RCC 7860 (cell line): ENCODE data around the gene PUS7.
"Not testable (repeated sequence)": the region's sequence is repeated elsewhere in the genome, so short reads cannot be mapped to it uniquely, and the experiment has no call there.

Experiments used
- DNase-seq: peaks from one replicate; pipeline ENCODE4 v3.0.0-alpha.2; 2015; ENCODE audit warnings: low spot score
- FAIRE-seq: peaks from 2 replicates; lab custom pipeline; 2012; peaks lifted over from hg19 to GRCh38; lab: Jason Lieb, UNC

Gene PUS7

DNA sequence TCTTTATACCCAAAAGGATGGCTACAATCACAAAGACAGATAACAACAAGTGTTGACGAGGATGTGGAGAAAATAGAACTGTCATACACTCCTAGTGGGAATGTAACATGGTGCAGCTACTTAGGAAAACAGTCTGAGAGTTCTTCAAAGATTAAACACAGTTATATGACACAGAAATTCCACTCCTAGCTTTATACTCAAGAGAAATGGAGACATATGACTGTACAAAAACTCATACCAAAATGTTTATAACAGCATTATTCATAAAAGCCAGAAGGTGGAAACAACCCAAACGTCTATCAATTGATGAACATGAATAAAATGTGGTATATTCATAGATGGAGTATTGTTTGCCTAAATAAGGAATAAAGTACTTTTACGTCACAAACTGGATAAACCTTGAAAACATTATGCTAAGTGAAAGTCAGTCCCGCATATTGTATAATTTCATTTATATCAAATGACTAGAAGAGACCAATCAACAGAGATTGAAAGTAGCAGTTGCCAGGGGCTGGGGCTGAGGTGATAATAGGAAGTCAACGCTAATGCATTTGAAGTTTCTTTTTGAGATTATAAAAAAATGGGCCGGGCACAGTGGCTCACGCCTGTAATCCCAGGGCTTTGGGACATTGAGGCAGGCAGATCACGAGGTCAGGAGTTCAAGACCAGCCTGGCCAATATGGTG is 71.8 kb downstream of the PUS7 start:
- DNase-seq (no peak), FAIRE-seq (no peak)

DNA sequence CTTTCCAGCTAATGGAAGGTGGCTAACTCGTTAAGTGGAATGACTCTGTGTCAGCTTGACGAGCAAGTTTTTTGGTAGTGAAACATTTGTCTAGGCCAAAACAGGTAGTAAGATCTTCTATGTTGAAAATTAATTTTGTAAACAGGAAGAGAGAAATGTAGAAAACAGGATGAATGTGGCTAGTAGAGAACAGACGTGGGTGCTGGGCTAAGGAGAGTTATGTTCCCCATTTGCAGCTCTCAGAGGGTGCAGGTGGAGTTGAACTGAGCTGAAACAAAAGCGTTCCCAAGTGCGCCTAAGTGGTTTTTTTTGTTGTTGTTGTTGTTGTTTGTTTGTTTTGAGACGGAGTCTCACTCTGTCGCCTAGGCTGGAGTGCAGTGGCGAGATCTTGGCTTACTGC is 73.9 kb downstream of the PUS7 start:
- FAIRE-seq (no peak), DNase-seq (no peak)

GRCh38 chr7:105444342-105444987 is 77.6 kb downstream of the PUS7 start:
- no peak for DNase-seq
- no peak for FAIRE-seq

DNA sequence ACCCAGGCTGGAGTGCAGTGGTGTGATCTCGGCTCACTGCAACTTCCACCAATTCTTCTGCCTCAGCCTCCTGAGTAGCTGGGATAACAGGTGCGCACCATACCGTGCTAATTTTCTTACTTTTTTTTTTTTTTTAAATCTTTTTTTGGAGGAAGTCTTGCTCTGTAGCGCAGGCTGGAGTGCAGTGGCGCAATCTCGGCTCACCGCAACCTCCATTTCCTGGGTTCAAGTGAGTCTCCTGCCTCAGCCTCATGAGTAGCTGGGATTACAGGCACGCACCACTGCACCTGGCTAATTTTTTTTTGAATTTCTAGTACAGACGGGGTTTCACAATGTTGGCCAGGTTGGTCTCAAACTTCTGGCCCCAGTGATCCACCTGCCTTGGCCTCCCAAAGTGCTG is 79.9 kb downstream of the PUS7 start:
- DNase-seq, FAIRE-seq: not testable (repeated sequence)

DNA sequence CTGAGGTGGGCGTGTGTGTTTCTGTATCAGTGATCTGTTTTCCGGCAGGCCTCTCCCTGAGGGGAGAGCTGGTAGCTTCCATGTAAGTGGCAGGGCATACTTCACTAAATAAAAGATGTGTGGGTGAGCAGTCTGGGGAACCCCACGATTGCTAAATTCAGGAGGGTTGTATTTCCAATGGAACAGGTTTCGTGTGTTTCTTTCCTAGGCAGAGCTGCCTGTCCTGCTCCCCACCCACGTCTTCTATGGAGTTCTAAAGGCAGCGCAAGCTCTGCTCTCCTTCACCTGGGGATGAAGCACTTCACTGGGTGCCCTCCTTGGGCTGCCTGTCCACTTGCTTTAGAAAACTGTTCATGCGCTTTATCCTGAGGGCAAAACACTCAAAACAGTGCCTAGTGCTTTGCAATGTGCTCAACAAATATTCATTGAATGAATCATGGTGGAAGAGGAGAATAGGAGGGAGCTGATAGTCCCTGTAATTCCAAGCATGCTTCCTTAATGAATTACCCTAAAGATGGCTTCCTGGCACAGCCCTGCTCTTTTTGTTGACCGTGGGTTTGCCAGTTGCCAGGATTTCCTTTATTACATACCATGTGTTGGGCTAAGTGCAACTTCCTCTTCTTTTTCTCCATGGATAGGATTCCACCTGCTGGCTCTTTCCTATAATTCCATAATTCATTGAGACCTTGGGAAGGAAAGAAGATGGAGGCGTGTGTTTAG is 82.7 kb downstream of the PUS7 start:
- DNase-seq (peak; percentile 88), FAIRE-seq (peak; percentile 40)

- DNase-seq, result no peak
- FAIRE-seq, result no peak
Measured at GRCh38 chr7:105438847-105439173, 83.3 kb downstream of the PUS7 start.

DNA sequence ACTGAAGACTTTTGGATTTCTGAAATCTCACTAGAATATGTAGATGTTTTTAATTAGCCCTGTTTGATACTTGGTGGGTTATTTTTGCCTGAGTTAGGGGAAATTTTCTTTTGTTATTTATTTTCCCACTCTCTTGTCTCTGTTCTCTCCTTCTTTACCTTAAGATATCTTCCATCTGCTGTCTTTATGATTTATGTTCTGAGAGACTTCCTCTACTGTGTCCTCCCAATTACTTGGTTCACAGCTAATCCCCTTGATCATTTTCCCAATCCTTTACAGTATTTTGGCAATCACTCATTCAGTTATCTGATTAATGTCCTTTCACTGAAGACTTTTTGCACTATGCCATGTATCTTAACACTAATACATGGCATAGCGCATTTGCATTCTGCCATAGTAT is 83.8 kb downstream of the PUS7 start:
- no peak for FAIRE-seq
- no peak for DNase-seq

- not testable (repeated sequence) for FAIRE-seq, DNase-seq
Measured at GRCh38 chr7:105437356-105437755, 84.7 kb downstream of the PUS7 start.

GRCh38 chr7:105429746-105430612 is 92.1 kb downstream of the PUS7 start:
- DNase-seq, result peak; percentile 59
- peak; percentile 94 for FAIRE-seq

DNA sequence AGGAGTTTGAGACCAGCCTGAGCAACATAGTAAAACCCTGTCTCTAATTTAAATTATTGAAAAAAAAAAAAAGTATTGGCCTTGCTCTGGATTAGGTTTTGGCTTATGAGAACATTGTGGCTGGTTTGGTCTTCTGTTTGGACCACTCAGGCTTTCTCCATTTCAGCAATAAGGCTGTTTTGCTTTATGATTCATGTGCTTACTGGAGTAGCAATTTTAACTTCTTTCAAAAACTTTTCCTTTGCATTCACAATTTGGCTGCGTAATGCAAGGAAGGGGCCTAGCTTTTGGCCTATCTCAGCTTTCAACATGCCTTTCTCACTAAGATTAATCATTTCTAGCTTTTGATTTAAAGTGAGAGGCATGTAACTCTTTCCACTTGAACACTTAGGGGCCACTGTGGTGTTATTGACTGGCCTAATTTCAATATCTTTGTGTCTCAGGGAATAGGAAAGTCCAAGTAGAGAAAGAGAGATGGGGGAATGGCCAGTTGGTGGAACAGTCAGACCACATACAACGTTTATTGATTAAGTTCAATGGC is 95.4 kb downstream of the PUS7 start:
- FAIRE-seq, result no peak
- no peak for DNase-seq

GRCh38 chr7:105423987-105424386 is 98.1 kb downstream of the PUS7 start:
- FAIRE-seq, result no peak
- no peak for DNase-seq

- DNase-seq, result no peak
- no peak for FAIRE-seq
Measured at GRCh38 chr7:105413887-105414437, 108.1 kb downstream of the PUS7 start.

- FAIRE-seq, result not testable (repeated sequence)
Measured at GRCh38 chr7:105410774-105411173, 111.3 kb downstream of the PUS7 start.

GRCh38 chr7:105409775-105410174 is 112.3 kb downstream of the PUS7 start:
- DNase-seq, FAIRE-seq: not testable (repeated sequence)

More at GRCh38 chr7:105410774-105411173, 111.3 kb downstream of the PUS7 start:
- DNase-seq, result not testable (repeated sequence)

GRCh38 chr7:105408791-105409410 is 113.2 kb downstream of the PUS7 start:
- no peak for DNase-seq
- no peak for FAIRE-seq
